HEK293 (cell line): ENCODE results near the gene RING1.

Source experiments
- CTCF ChIP-seq: fragments of 450-650 bp; formaldehyde crosslinking; IDR thresholded peaks from 2 replicates; pipeline ENCODE4 v1.5.1; 2016; ENCODE audit warnings: missing biosample characterization, missing genetic modification characterization
- KLF1 ChIP-seq: fragments of 450-650 bp; formaldehyde crosslinking; IDR thresholded peaks from 2 replicates; pipeline ENCODE4 v1.5.1; 2016; ENCODE audit warnings: missing biosample characterization, missing genetic modification characterization
- PATZ1 ChIP-seq: fragments of 450-650 bp; formaldehyde crosslinking; IDR thresholded peaks from 2 replicates; pipeline ENCODE4 v1.5.1; 2016; ENCODE audit warnings: missing biosample characterization, missing genetic modification characterization
- PBX3 ChIP-seq: sonication (generic); formaldehyde crosslinking; IDR thresholded peaks from 2 replicates; pipeline ENCODE4 v1.8.1; 2022; ENCODE audit warnings: mild to moderate bottlenecking, moderate library complexity, missing genetic modification reagents
- ZBTB21 ChIP-seq: fragments of 450-650 bp; formaldehyde crosslinking; IDR thresholded peaks from 2 replicates; pipeline ENCODE4 v1.5.1; 2017; ENCODE audit warnings: missing biosample characterization, missing genetic modification characterization
- ZNF112 ChIP-seq: fragments of 450-650 bp; formaldehyde crosslinking; IDR thresholded peaks from 2 replicates; pipeline ENCODE4 v1.5.0; 2017; ENCODE audit warnings: missing biosample characterization, missing genetic modification characterization
- ZNF488 ChIP-seq: fragments of 450-650 bp; formaldehyde crosslinking; IDR thresholded peaks from 2 replicates; pipeline ENCODE4 v1.5.1; 2016; ENCODE audit warnings: missing biosample characterization, missing genetic modification characterization
- ZNF549 ChIP-seq: fragments of 450-650 bp; IDR thresholded peaks from 2 replicates; pipeline ENCODE4 v1.5.1; 2018; ENCODE audit warnings: missing biosample characterization, missing genetic modification characterization, mild to moderate bottlenecking, inconsistent platforms, moderate library complexity
- ZNF629 ChIP-seq: fragments of 450-650 bp; formaldehyde crosslinking; IDR thresholded peaks from 2 replicates; pipeline ENCODE4 v1.5.1; 2017; ENCODE audit warnings: missing biosample characterization, missing genetic modification characterization
- ZNF76 ChIP-seq: fragments of 450-650 bp; formaldehyde crosslinking; IDR thresholded peaks from 2 replicates; pipeline ENCODE4; 2016; ENCODE audit warnings: low read depth, missing biosample characterization, missing genetic modification characterization, borderline replicate concordance

- TF ChIP-seq CTCF (tag by site-specific recombination): no peak
- TF ChIP-seq KLF1 (tag by site-specific recombination): no peak
- no peak for TF ChIP-seq ZNF629 (tag by site-specific recombination)
- no peak for TF ChIP-seq ZNF488 (tag by site-specific recombination)
- TF ChIP-seq ZNF549 (tag by site-specific recombination): no peak
- TF ChIP-seq ZNF112: no peak
- TF ChIP-seq PATZ1 (tag by site-specific recombination): no peak
- TF ChIP-seq ZBTB21: no peak
- no peak for TF ChIP-seq ZNF76 (tag by site-specific recombination)
- no peak for TF ChIP-seq PBX3 (CRISPR knock-in tag)
These were observed 4.5 kb downstream of the RING1 start for GRCh38 chr6:33212857-33213165.
